SK-N-MC (cell line): Measurements from ENCODE around the gene FAM20C.

Experiments
- EZH2 ChIP-seq: fragments of 200-600 bp; sonication (generic); IDR thresholded peaks from one replicate; pipeline ENCODE4 v1.6.1; 2017; ENCODE audit warnings: antibody characterized with exemption
- POLR2AphosphoS5 ChIP-seq: IDR thresholded peaks from 2 replicates; pipeline ENCODE4 v1.6.1; 2012; ENCODE audit warnings: mild to moderate bottlenecking, low read depth, low read length, borderline replicate concordance

DNA sequence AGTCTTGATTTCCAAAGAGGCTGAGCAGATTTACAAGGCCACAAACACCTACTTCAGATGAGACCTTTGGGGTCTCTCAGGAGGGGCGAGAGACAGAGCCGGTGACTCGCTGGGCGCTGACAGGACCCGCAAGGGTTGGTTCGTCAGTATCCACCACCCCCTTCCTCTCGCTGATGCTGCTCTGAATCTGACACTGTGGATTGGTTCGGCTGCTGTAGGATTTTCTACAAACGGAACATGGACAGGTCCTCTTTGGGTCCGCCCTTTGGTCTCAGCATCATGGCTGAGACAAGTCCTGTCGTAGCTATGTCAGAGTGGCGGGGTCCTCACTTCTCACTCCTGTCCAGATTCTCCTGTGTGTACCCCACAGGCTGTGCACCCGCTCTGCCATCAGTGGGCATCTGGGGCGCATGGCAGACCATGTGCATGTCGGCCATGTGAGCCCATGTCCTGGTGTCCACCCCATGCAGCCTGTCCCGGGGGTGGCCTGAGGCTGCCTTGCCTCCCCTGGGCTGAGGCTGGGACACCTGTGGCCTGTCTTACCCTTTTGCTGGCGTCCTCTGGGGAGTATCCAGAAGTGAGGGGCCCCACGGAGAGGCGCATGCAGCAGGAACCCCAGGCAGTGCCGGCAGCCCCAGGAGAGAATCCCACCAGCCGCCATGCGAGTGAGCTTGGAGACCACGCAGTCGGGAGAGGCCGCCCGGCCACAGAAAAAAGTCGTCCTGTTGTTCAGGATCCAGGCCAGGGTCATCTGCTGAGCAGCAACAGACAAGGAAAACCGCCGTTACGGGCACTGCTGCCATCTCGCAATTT is 21.6 kb upstream of the FAM20C start:
- no peak for TF ChIP-seq EZH2
- no peak for TF ChIP-seq POLR2AphosphoS5
